ENCODE results near the gene CPNE7.

CPNE7 gene

DNA sequence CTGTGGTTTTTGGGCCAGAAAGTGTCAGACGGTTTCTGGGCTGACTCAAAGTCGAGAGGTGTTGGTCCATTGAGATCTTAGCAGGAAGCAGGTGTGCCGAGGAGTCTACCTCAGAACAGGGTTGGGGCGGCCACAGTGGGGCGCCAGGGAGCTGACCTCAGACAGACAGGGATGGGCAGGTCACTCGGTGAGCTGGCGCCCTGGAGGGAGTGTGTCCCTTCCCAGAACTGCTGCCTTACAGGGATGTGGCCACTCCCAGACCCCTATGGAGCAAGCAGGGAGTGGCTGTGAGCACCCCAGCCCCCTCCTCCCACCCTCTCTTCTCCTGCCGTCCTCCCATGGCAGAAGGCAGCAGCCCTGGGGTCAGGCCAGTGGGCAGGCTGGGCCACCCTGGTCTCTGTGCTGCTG lies 23.9 kb downstream of the CPNE7 start:
- H3K4me1 ChIP-seq (ENCODE audit: insufficient read depth, low read length, poor library complexity, severe bottlenecking) = peaks cover 9% of the 10 kb centered on the region
- H2AFZ ChIP-seq (ENCODE audit: low read length) = no peak overlapping the region
- H3K27me3 ChIP-seq (ENCODE audit: insufficient read depth, low read length, poor library complexity, severe bottlenecking) = no peaks in the 10 kb centered on the region
- TF ChIP-seq EZH2phosphoT487 (IDR thresholded peaks at IDR 0.05; ENCODE audit: borderline replicate concordance) = no peak
- TF ChIP-seq, protein P1, sequence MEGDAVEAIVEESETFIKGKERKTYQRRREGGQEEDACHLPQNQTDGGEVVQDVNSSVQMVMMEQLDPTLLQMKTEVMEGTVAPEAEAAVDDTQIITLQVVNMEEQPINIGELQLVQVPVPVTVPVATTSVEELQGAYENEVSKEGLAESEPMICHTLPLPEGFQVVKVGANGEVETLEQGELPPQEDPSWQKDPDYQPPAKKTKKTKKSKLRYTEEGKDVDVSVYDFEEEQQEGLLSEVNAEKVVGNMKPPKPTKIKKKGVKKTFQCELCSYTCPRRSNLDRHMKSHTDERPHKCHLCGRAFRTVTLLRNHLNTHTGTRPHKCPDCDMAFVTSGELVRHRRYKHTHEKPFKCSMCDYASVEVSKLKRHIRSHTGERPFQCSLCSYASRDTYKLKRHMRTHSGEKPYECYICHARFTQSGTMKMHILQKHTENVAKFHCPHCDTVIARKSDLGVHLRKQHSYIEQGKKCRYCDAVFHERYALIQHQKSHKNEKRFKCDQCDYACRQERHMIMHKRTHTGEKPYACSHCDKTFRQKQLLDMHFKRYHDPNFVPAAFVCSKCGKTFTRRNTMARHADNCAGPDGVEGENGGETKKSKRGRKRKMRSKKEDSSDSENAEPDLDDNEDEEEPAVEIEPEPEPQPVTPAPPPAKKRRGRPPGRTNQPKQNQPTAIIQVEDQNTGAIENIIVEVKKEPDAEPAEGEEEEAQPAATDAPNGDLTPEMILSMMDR (conservative IDR thresholded peaks at IDR 0.05; ENCODE audit: low read length) = peak; percentile 52
- no peaks in the 10 kb centered on the region for H3K9me2 ChIP-seq (replicated peaks; ENCODE audit: low read depth, low read length)
- H3K36me3 ChIP-seq (ENCODE audit: insufficient read depth, low read length) = no peaks in the 10 kb centered on the region
- H3K79me2 ChIP-seq (ENCODE audit: insufficient read depth, low read length) = no peaks in the 10 kb centered on the region
- no peak overlapping the region for H3K4me2 ChIP-seq (ENCODE audit: low read depth, low read length, poor library complexity, severe bottlenecking)
- H3K4me3 ChIP-seq (ENCODE audit: low read length, poor library complexity, severe bottlenecking) = no peak overlapping the region
- no peaks in the 10 kb centered on the region for H3K9me3 ChIP-seq (ENCODE audit: insufficient read depth, low read depth, low read length)
- no peaks in the 10 kb centered on the region for H3F3A ChIP-seq (ENCODE audit: low read depth)
- no peak overlapping the region for H3K9ac ChIP-seq (ENCODE audit: low read depth, low read length, poor library complexity, severe bottlenecking)
- H4K20me1 ChIP-seq (ENCODE audit: insufficient read depth, low read length, poor library complexity, severe bottlenecking) = no peaks in the 10 kb centered on the region

DNA sequence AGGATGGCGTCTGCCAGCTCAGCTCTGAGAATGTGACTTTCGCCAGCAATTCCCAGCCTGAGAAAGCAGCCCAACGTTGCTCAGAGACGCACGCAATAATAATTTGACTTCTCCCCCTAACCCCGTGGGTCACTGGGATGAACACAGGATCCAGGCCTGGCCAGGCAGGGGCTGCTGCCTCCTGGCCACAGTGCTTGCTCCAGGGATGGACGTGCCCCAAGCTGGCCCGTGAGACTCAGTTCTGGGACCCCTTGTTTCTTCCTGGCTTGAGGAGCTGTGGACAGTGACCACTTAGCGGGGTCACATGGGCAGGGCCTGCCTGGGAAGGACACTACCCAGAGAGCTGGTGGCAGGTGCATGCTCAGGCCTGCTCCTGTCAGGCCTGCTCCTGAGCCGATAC lies 24.3 kb downstream of the CPNE7 start:
- Histone ChIP-seq H3K9ac (ENCODE audit: low read depth, low read length, poor library complexity, severe bottlenecking) (no peak overlapping the region), H3K27me3 (ENCODE audit: insufficient read depth, low read length, poor library complexity, severe bottlenecking) (no peaks in the 10 kb centered on the region), H3F3A (ENCODE audit: low read depth) (no peaks in the 10 kb centered on the region), H3K9me2 (replicated peaks; ENCODE audit: low read depth, low read length) (no peaks in the 10 kb centered on the region), H3K9me3 (ENCODE audit: insufficient read depth, low read depth, low read length) (no peaks in the 10 kb centered on the region), H2AFZ (ENCODE audit: low read length) (no peak overlapping the region), H3K4me2 (ENCODE audit: low read depth, low read length, poor library complexity, severe bottlenecking) (no peak overlapping the region), H3K4me1 (ENCODE audit: insufficient read depth, low read length, poor library complexity, severe bottlenecking) (peaks cover 9% of the 10 kb centered on the region), H3K36me3 (ENCODE audit: insufficient read depth, low read length) (no peaks in the 10 kb centered on the region), H4K20me1 (ENCODE audit: insufficient read depth, low read length, poor library complexity, severe bottlenecking) (no peaks in the 10 kb centered on the region), H3K79me2 (ENCODE audit: insufficient read depth, low read length) (no peaks in the 10 kb centered on the region), H3K4me3 (ENCODE audit: low read length, poor library complexity, severe bottlenecking) (no peak overlapping the region)
- TF ChIP-seq, protein P1 (conservative IDR thresholded peaks at IDR 0.05; ENCODE audit: low read length) = no peak
- no peak for TF ChIP-seq EZH2phosphoT487 (IDR thresholded peaks at IDR 0.05; ENCODE audit: borderline replicate concordance)

DNA sequence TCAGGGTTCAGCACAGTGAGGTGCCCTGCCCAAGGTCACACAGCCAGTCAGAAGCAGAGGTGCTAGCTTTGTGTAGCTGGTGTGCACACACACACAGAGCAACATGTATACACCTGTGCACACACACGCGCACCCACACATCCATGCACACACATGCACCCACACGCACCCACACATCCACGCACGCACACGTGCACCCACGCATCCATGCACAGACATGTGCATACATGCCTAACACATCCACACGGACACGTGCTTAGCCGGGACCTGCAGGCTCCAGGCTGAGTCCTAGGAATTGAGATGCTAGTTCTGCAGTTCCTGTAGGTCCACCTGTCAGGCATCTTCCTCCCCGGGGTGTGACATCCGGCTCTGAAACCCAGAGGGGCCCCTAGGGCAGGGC lies 24.9 kb downstream of the CPNE7 start:
- H3K36me3 ChIP-seq (ENCODE audit: insufficient read depth, low read length) = no peaks in the 10 kb centered on the region
- H3K79me2 ChIP-seq (ENCODE audit: insufficient read depth, low read length) = no peaks in the 10 kb centered on the region
- H2AFZ ChIP-seq (ENCODE audit: low read length) = no peak overlapping the region
- no peak overlapping the region for H3K4me2 ChIP-seq (ENCODE audit: low read depth, low read length, poor library complexity, severe bottlenecking)
- TF ChIP-seq EZH2phosphoT487 (IDR thresholded peaks at IDR 0.05; ENCODE audit: borderline replicate concordance) = no peak
- TF ChIP-seq, protein P1 (conservative IDR thresholded peaks at IDR 0.05; ENCODE audit: low read length) = no peak
- no peaks in the 10 kb centered on the region for H3K27me3 ChIP-seq (ENCODE audit: insufficient read depth, low read length, poor library complexity, severe bottlenecking)
- no peak overlapping the region for H3K4me3 ChIP-seq (ENCODE audit: low read length, poor library complexity, severe bottlenecking)
- H3K4me1 ChIP-seq (ENCODE audit: insufficient read depth, low read length, poor library complexity, severe bottlenecking) = peaks cover 9% of the 10 kb centered on the region
- H4K20me1 ChIP-seq (ENCODE audit: insufficient read depth, low read length, poor library complexity, severe bottlenecking) = no peaks in the 10 kb centered on the region
- no peaks in the 10 kb centered on the region for H3K9me3 ChIP-seq (ENCODE audit: insufficient read depth, low read depth, low read length)
- H3K9me2 ChIP-seq (replicated peaks; ENCODE audit: low read depth, low read length) = no peaks in the 10 kb centered on the region
- H3F3A ChIP-seq (ENCODE audit: low read depth) = no peaks in the 10 kb centered on the region
- no peak overlapping the region for H3K9ac ChIP-seq (ENCODE audit: low read depth, low read length, poor library complexity, severe bottlenecking)
